CD4-positive, alpha-beta T cell treated with Interleukin-21 for 1 hour (primary cell): ENCODE data around the gene PRRX2.

ENCODE experiments used
- DNase-seq: peaks from one replicate; pipeline ENCODE4 v3.0.0-alpha.2; 2020

Gene PRRX2

GRCh38 chr9:129761901-129762369 lies 96.5 kb downstream of the PRRX2 start:
- no peak for DNase-seq

GRCh38 chr9:129762370-129762984 lies 97.0 kb downstream of the PRRX2 start:
- peak; percentile 19 for DNase-seq

GRCh38 chr9:129762985-129763926 lies 97.8 kb downstream of the PRRX2 start:
- DNase-seq = no peak

- DNase-seq = no peak
Measured at GRCh38 chr9:129765764-129766317, 100.4 kb downstream of the PRRX2 start.

GRCh38 chr9:129768486-129768885 lies 103.0 kb downstream of the PRRX2 start:
- DNase-seq = no peak

GRCh38 chr9:129769669-129770068 lies 104.2 kb downstream of the PRRX2 start:
- no peak for DNase-seq

GRCh38 chr9:129770741-129771140 lies 105.3 kb downstream of the PRRX2 start:
- no peak for DNase-seq
